HepG2 (cell line): Measurements from ENCODE around the gene NFKBIL1. TPM values are rescaled to one million over a fixed set of nuclear protein-coding genes. Genes with fewer than 3 reads are reported as not detected.

Source experiments
- CEBPB ChIP-seq: IDR thresholded peaks from 2 replicates; pipeline ENCODE4 v1.6.1; 2011; ENCODE audit warnings: low read depth, low read length, improper control_type of control experiment, borderline replicate concordance
- CEBPZ ChIP-seq: IDR thresholded peaks from 2 replicates; pipeline ENCODE4 v1.6.1; 2012; ENCODE audit warnings: low read length, improper control_type of control experiment
- HDAC6 ChIP-seq: fragments of 200-600 bp; sonication (generic); IDR thresholded peaks from 2 replicates; pipeline ENCODE4 v1.7.0; 2017; ENCODE audit warnings: mild to moderate bottlenecking, antibody characterized with exemption, low read length, low read depth
- MEF2D ChIP-seq: sonication (generic); formaldehyde crosslinking; IDR thresholded peaks from 2 replicates; pipeline ENCODE4 v1.5.1; 2020; ENCODE audit warnings: mild to moderate bottlenecking, missing genetic modification reagents
- MIER2 ChIP-seq: IDR thresholded peaks from 2 replicates; pipeline ENCODE4 v1.6.1; 2016; ENCODE audit warnings: missing biosample characterization, missing genetic modification reagents
- MLLT10 ChIP-seq: sonication (generic); formaldehyde crosslinking; IDR thresholded peaks from 2 replicates; pipeline ENCODE4 v1.4.0; 2020; ENCODE audit warnings: missing genetic modification reagents
- NAIF1 ChIP-seq: sonication (generic); formaldehyde crosslinking; IDR thresholded peaks from 2 replicates; pipeline ENCODE4 v1.5.0; 2020; ENCODE audit warnings: mild to moderate bottlenecking, missing genetic modification reagents, borderline replicate concordance
- NR3C1 ChIP-seq: sonication (generic); formaldehyde crosslinking; IDR thresholded peaks from 2 replicates; pipeline ENCODE4 v1.4.0; 2020; ENCODE audit warnings: missing genetic modification reagents
- RAD21 ChIP-seq: fragments of 450-650 bp; formaldehyde crosslinking; IDR thresholded peaks from 2 replicates; pipeline ENCODE4 v1.5.0; 2020; ENCODE audit warnings: mild to moderate bottlenecking
- SAP130 ChIP-seq: IDR thresholded peaks from 2 replicates; pipeline ENCODE4 v1.6.1; 2016; ENCODE audit warnings: low read depth
- SRF ChIP-seq: IDR thresholded peaks from 2 replicates; pipeline ENCODE4 v1.6.1; 2011; ENCODE audit warnings: mild to moderate bottlenecking, low read depth, low read length, moderate library complexity
- SUZ12 ChIP-seq: fragments of 150-350 bp; IDR thresholded peaks from 2 replicates; pipeline ENCODE4 v1.6.1; 2014; ENCODE audit warnings: low read depth, low read length
- ZNF264 ChIP-seq: sonication (generic); formaldehyde crosslinking; IDR thresholded peaks from 2 replicates; pipeline ENCODE4 v1.4.0; 2020; ENCODE audit warnings: missing genetic modification reagents
- ZNF331 ChIP-seq: sonication (generic); formaldehyde crosslinking; IDR thresholded peaks from 2 replicates; pipeline ENCODE4 v1.4.0; 2020; ENCODE audit warnings: missing genetic modification reagents
- ZNF367 ChIP-seq: sonication (generic); formaldehyde crosslinking; IDR thresholded peaks from 2 replicates; pipeline ENCODE4 v1.4.0; 2020; ENCODE audit warnings: missing genetic modification reagents, borderline replicate concordance
- ZNF563 ChIP-seq: sonication (generic); formaldehyde crosslinking; IDR thresholded peaks from 2 replicates; pipeline ENCODE4 v1.8.0; 2022; ENCODE audit warnings: mild to moderate bottlenecking, moderate library complexity, missing genetic modification reagents
- ZNF652 ChIP-seq: IDR thresholded peaks from 2 replicates; pipeline ENCODE4 v1.6.1; 2016; ENCODE audit warnings: low read depth, borderline replicate concordance
- ZNF704 ChIP-seq: sonication (generic); formaldehyde crosslinking; IDR thresholded peaks from 2 replicates; pipeline ENCODE4 v1.8.1; 2023; ENCODE audit warnings: mild to moderate bottlenecking, inconsistent platforms, moderate library complexity, missing genetic modification reagents, borderline replicate concordance
- ZNF883 ChIP-seq: sonication (generic); formaldehyde crosslinking; IDR thresholded peaks from 2 replicates; pipeline ENCODE4 v1.5.1; 2020; ENCODE audit warnings: mild to moderate bottlenecking, missing genetic modification reagents; ENCODE audit errors: not compliant biosample characterization
- polyA plus RNA-seq, 8 experiments: library from polyadenylated mRNA; depleted of rRNA in 3 of 8; stranded (reverse) in 7 of 8; unstranded in 1 of 8; fragments of >200 nt; fragmentation: Illumina TruSeq in 4 of 8; extraction: Trizol in 4 of 8; gene quantifications; 2 replicates each; pipeline versions ENCODE4 v1.2.1 to v1.2.3, GENCODE V29; 2011 to 2016; ENCODE audit warnings: low read depth in 4 of 8, missing spikeins in 1 of 8, mixed read lengths in 1 of 8; ENCODE audit not compliant: insufficient read depth in 1 of 8
- total RNA-seq, 5 experiments: library from RNA; depleted of rRNA; stranded (reverse); fragments of >200 nt; fragmentation: Illumina TruSeq; extraction: Trizol; gene quantifications; 2 replicates each; pipeline ENCODE4 v1.2.3, GENCODE V29; 2016; ENCODE audit warnings: low read depth in 1 of 5
- TF ChIP-seq, protein P1 (sequence below): sonication (generic); formaldehyde crosslinking; IDR thresholded peaks from 2 replicates; pipeline ENCODE4 v1.8.1; 2023; ENCODE audit warnings: missing genetic modification reagents, mild to moderate bottlenecking, borderline replicate concordance

The NFKBIL1 gene
- total and polyA plus RNA-seq, 2 of the 13 experiments (the other 11 are each of a cell fraction or from before 2014, with no cell fraction given) = 9.7 to 19.5 TPM

- no peak; the same call in 1 of the 2 replicates for TF ChIP-seq ZNF652 (CRISPR knock-in tag)
- TF ChIP-seq HDAC6 = peak; percentile 96
- TF ChIP-seq ZNF883 = peak; percentile 89
- TF ChIP-seq RAD21 (CRISPR knock-in tag) = peak; percentile 37; the same call in 1 of the 2 replicates
- TF ChIP-seq ZNF331 = peak; percentile 86
- no peak for TF ChIP-seq NR3C1 (CRISPR knock-in tag)
- no peak for TF ChIP-seq CEBPZ
- peak; percentile 76 for TF ChIP-seq ZNF563 (CRISPR knock-in tag)
- peak; percentile 92 for TF ChIP-seq SAP130
- TF ChIP-seq ZNF367 = peak; percentile 85; the same call in 1 of the 2 replicates
- TF ChIP-seq, protein P1, sequence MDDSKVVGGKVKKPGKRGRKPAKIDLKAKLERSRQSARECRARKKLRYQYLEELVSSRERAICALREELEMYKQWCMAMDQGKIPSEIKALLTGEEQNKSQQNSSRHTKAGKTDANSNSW (CRISPR knock-in tag) = 0 out of 2 replicates have a peak, but pooled peaks have one; percentile 88
- peak; percentile 81; the same call in 1 of the 2 replicates for TF ChIP-seq NAIF1 (CRISPR knock-in tag)
- peak; percentile 92 for TF ChIP-seq ZNF264
- peak; percentile 19; the same call in 1 of the 2 replicates for TF ChIP-seq SRF
- TF ChIP-seq MEF2D (CRISPR knock-in tag) = peak; percentile 67; the same call in 1 of the 2 replicates
- peak; percentile 68 for TF ChIP-seq MIER2 (CRISPR knock-in tag)
- no peak for TF ChIP-seq SUZ12
- TF ChIP-seq MLLT10 = no peak
- peak; percentile 49; the same call in 1 of the 2 replicates for TF ChIP-seq ZNF704 (CRISPR knock-in tag)
- TF ChIP-seq CEBPB = peak; percentile 17; the same call in 1 of the 2 replicates
These were observed 5.5 kb upstream of the NFKBIL1 start, which contains the start of gene DDX39B (continued) for GRCh38 chr6:31541658-31542521.
